GM18505 (cell line): ENCODE measurements around the gene NFAM1.

Experiments used
- ATAC-seq: cut with Tn5 transposase; IDR thresholded peaks from one replicate; pipeline ENCODE4 v1.9.1; 2021; ENCODE audit not compliant: unreplicated experiment
- POLR2A ChIP-seq: IDR thresholded peaks from 4 replicates; pipeline ENCODE4 v1.6.1; 2011; ENCODE audit warnings: borderline replicate concordance; ENCODE audit not compliant: insufficient read depth, insufficient read length; ENCODE audit errors: extremely low read depth

The NFAM1 gene

DNA sequence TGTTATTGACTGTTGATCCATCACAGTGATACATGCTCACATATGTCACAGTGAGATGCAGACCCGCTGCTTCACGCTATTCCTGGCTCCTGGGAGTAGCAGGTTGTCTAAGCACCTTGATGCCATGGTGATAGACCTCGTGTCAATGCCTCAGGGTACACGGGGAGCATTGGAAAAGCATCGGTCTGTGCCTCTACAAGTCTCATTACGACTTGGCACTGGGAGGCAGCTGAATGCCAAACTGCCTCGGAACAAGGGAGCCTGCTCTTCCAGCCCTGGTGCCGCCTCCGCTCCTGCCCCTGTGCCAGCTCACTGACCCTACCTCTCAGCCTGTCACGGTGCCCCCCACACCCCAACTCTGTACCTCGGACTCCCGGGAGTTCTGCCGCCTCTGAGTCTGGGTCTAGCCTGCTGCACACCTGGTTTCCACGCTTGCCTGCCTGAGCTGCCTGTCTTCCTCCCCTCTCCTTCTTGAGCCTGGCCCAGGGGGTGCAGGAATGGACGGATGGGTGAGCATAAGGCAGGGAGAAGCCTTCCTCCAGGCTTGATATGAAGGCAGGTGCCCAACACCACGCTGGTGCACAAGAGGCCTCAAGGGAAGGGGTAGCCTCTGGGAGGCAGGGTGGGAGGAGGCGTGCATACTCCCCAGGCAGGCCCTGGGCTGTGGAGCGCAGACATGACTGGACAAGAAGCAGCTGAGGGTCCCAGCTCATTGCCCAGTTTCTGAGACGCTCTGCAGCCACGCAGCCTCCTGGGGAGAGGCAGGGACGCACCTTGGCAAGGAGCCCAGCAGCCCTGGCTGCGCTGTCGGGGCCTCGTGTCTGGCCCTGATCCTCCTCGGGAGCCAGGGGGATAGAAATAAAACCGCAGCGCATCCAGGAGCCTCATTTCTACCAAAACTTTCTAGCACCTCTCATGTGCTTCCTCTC lies 1.8 kb upstream of the NFAM1 start:
- no peak for ATAC-seq
- TF ChIP-seq POLR2A = no peak

DNA sequence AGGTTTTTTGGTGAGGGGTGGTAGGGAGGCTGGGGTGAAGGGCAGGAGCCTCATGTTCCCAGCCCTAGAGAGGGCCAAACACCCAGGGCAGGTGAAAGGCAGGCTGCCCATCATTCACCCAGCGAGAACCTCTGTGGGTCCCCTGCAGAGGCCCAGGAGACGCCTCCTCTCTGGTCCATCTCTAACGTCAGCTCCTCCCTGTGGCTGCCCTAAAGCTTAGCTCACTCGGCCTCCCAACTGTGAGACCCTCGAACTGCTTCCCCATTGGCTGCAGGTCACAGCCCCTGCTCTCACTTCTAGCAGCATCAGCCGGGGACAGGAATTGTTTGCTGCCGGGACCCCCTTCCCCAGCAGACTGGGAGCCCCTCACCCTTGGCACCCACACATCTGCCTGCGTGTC lies 615 bp upstream of the NFAM1 start:
- no peak for ATAC-seq
- no peak for TF ChIP-seq POLR2A

DNA sequence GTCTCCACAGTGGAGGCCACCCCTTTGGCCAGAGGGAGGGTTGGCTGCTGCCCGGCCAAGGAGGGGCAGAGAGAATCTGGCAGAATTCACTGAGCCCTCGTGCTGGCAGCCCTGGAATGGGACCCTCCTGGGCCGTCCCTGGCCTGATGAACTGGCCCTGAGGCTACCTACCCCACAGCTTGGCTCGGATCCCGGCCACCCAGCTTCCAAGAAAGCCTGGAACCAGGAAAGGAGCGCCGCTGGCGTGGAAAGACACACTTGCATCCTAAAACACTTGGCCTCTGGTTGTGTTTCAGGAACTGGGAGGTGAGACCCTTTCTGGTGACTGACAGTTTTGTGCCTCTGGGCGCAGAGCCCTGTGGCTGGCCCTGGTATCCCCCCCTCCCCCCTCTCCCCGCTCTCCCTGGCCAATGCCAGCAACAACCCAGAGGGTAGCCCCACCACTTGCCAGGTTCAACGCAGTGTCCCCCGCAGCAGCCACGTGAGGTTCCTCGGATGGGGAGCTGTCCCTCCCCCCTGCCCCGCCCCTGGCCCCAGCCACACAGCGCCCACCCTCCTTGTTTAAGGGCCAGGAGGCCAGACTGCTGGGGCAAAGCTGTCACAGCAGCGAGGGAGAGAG lies 693 bp downstream of the NFAM1 start:
- no peak for ATAC-seq

DNA sequence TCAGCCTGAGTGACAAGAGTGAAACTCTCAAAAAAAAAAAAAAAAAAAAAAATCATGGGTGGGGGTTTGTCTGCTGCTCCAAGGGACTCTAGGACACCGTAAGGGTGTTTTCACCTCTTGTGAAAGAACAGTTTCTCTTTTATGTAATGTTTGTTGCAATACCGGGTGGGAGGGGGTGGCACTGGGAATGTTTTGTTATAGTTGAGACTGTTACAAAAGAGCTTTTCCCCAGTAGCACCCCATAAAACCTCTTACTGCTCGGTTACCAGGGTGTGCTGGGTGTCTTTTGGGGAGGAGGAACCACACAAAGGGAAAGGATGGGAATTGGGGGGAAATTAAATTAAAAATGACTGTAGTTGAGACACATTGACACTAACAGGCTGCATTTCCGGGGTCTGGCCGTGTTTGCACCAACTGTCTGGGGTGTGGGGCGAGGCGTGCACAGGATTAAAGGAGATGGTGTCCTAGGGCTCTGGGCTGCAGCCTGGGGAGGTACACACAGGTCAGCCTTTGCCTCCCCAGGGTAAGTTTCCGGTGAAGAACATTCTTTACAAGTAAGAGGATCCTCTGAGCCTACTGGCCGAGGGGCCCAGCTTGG lies 1.6 kb downstream of the NFAM1 start:
- no peak for ATAC-seq
- no peak for TF ChIP-seq POLR2A

More for the DNA sequence above, 693 bp downstream of the NFAM1 start:
- TF ChIP-seq POLR2A = no peak

DNA sequence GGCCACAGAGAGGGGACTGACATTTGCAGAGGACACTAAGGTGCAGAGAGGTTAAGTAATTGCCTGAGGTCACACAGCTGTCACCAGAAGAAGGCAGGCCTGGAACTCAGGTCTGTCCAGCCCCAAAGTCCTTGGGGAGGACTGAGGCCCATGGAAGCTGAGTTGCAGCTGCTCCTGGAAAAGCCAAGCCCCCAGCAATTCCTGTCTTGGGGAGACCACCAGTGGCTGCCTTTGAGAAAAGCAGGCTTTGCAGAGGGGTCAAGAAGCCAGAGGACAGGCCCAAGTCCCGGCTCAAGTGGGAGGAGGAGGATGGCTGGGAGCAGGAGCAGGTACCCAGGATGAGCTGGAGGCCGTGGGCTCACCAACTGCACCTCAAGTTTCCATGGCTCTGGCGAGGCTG lies 3.4 kb downstream of the NFAM1 start:
- no peak for TF ChIP-seq POLR2A
- ATAC-seq = no peak

DNA sequence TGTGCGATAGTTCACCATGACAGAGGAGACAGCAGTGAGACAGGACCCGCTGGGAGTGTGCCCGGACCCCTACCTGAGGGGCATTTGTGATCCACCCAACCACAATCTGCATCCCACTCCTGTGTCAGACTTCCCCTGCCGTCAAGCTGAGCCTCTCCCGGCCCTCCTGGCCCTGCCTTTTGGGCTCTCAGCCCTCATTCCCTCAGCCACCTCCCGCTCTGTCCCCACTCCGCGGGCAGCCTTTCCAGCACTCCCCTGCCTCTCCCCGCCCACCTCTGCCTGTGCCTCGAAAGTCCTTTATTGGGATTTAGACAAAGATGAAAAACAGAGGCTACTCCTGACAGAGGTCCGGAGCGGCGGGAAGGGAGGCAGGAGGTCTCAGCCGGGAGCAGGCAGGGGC lies 4.2 kb downstream of the NFAM1 start:
- TF ChIP-seq POLR2A = no peak

DNA sequence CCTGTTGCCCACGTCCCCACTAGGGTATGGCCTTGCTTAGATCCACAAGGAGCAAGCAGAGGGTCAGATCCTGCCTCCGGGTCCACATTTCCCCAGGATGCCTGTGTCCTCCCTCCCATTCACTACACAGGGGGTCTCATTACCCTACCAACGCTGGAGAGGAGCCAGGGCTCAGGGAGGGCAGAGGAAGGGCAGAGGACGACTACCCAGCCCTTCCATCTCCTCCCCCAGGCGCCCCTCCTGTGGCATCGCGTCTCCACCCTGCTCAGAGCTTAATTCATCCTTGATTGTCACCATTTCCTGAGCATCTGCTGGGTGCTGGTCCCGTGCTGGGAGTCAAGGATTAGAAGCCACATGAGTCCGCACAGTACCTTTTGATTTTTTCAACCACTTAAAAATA lies 5.0 kb downstream of the NFAM1 start:
- TF ChIP-seq POLR2A = no peak

More for the DNA sequence above, 4.2 kb downstream of the NFAM1 start:
- ATAC-seq = no peak

DNA sequence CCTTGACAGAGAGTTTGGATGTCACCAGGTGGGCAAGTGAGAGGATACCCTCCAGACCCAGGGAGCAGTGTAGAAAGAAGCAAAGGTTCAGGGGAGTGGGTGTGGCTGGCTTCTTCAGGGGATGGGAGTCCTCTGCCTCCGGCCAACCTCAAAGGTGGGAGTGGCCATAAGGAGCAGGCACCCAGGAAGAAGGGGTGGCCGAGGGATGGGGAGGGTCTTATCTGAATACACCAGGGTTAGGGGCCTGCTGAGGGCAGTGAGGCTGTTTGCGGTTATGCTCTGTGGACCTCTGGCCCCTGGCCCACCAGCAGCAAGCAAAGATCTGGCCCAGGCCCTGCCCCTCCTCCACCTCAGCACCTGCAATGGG lies 6.2 kb downstream of the NFAM1 start:
- ATAC-seq = no peak
- no peak for TF ChIP-seq POLR2A

More for the DNA sequence above, 5.0 kb downstream of the NFAM1 start:
- no peak for ATAC-seq

DNA sequence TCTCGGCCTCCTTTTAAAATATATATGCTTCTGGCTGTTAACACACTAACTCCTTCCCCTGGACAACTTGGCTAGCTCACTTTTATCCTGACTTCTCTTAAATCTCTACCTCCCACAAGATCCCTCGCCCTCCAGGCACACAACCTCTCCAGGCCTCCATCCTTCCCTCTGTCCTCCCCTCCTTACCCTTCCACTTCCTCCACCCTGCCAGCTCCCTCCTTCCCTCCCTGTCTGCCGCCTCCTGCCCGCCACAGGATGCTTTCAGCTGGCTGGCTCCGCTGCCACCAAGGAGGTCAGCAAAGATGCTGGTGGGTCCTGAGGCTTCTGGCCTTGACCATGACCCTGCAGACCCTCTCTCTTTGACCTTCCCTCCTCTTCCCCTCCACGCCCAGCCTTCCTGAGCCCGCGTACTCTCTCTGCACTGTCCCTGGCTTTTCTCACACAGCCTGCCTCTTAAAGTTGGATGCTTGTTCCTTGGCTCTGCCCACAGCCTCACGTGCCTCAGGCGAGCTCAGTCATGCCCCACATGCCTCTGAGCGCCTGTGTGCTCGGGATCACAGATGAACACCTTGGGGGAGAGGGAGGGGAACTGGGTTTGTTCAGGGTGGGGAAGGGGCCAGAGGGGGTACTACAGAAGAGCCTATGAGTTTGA lies 6.7 kb downstream of the NFAM1 start:
- ATAC-seq = no peak

DNA sequence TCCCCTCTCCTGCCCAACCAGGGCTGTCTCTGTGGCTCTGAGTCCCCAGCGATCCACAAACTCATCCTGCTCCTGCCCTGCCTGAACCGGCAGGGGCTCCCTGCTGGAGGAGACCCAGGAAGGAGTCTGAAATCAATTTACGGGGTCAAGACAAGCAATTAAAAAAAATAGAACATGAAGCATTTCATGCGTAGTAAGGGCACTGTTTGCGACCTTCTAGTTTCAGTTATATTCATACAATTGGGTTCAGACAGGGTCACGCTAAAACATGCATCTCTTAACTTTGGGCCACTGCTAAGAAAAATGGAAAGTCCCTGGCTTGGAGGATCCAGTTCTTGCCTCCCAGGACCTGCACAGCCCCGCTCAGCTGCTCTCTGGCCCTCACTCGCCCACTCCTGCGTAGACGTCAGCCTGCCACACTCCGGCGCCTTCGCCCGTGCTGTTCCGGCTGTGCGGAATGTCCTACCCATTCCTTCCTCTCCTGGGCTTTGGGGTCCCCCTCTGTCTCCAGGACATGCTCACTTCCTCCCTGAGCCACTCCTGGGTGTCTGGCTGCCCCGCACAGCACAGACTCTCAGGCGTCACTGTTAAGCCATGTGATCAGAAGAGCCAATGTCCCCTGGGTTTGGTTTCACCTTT lies 12.8 kb downstream of the NFAM1 start:
- no peak for ATAC-seq
- peak; percentile 16 for TF ChIP-seq POLR2A

More for the DNA sequence above, 6.7 kb downstream of the NFAM1 start:
- no peak for TF ChIP-seq POLR2A

DNA sequence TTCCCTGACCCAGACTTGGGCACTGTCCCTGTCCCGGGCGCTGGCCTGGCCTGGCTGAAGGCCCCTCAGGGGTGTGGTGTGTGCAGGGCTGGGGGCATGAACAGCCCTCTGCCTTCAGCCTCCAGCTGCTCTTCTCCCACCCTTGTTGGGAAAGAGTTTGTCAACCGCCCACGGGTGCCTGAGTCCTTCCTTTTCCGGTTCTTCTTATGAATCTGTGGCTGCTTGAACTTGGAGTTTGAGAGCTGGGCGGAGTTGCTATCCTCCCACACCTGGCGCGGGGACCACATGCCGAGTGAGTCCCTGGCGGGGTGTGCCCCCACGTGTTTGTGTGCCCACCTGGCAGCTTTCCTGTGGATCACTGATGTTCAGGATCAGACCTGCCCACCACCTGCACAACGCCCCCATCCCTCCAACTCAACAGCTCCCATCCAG lies 13.4 kb downstream of the NFAM1 start:
- TF ChIP-seq POLR2A = no peak
- no peak for ATAC-seq

DNA sequence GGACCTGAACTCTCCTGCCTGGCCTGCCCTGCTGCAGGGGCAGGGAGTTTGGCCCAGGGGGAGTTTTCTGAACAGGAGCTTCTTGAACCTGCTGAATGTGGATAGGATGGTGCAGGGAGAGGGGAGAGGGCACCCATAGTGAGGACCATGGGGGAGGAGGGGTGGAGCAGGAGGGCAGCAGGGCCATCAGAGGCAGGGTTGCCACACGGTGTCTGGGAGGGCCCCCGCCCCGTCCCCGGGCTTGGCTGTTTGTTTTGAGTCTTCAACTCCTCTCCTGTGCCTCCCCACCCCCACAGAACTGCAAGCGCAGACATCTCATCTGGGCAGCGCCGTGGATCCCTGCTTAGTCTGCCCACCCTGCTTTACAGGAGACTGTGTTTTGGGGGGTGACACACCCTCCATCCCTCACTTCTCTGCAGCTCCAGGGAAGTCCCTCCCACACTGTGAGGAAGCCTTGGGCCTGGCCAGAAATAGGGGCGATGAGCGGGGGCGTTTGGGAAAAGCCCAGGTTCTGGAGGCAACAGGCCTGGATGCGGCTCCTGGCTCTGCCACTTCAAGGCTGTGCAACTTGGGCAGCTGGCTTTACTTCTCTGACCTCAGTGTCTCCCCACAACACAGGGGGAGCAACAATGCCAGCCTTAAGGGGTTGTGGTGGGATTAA lies 14.4 kb downstream of the NFAM1 start:
- no peak for TF ChIP-seq POLR2A
- no peak for ATAC-seq
